UCSD-AML1 (cell line): Measurements from ENCODE around the gene SLC38A2.
"Not testable (repeated sequence)": the region's sequence is repeated elsewhere in the genome, so short reads cannot be mapped to it uniquely, and the experiment has no call there.

Experiments used
- DNase-seq: peaks from one replicate; lab custom pipeline; 2025; ENCODE audit not compliant: unreplicated experiment; lab: John Stamatoyannopoulos, UW

Gene SLC38A2

DNA sequence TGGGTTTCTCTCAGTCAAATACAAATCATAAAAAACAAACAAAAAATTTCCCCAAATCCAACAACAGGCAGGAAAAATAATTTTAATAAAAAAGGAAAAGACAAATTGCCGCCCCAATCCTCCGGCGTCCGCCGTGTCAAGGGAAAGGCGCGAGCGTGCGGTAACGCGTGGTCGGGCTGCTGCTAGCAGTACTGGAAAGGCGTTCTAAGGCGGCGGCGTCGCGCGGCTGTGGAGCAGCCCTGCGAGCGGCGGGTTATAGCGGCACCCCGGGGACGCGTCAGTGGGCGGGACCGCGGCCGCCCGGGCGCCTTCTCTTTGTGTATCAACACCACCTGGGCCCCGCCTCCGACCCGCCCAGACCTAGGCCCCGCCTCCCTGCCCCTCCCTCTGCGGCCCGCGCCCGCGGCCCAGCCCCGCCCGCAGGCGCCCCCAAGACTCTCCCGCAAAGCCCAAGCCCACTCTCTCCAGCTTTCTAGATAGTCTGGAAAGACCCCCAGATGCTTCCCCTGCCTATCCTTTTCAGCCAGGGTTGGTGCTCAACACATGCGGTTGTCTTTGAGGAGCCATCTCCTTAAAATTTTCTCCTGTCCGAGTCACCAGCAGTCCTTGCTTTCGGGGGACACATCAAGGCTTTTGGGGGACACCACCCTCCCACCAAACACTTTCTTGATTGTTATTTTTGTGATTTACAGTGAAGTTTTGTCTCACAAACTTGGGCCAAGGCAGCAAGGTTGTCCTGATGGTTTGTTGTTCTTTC lies at the start of gene SLC38A2:
SLC38A2 (minus strand) TSS at position 230 of the 757 bp plus-strand sequence. CDS start 1,480 bp downstream, outside the sequence.
- peak; percentile 96 for DNase-seq

DNA sequence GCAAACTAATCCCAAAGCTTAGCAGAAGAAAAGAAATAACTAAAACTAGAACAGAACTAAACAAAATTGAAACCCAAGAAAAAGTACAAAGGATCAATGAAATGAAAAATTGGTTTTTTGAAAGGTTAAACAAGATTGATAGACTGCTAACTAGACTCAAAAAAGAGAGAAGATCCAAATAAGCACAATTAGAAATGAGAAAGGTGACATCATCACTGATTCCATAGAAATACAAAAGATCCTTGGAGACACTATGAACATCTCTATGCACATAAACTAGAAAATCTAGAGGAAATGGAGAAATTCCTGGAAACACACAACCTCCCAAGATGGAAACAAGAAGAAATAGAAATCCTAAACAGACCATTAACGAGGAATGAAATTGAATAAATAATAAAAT lies 47.1 kb upstream of the SLC38A2 start:
- DNase-seq: no peak

DNA sequence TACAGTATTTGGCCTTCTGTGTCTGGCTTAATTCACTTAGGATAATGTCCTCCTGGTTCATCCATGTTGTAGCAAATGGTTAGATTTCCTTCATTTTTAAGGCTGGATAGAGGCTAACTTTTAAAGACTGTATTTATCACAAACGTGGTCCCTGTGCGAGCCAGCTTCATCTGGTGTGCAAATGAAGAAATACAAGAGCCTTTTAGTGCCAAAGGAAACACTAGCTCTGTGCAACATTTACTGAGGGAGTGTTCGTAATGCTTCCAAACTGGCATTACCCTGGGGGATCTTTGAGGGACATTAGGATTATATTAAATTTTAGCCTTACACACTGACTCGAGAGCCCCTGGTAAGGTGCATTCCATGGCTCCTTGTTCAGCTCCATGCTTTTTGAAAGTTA lies 43.0 kb upstream of the SLC38A2 start:
- DNase-seq: no peak

DNA sequence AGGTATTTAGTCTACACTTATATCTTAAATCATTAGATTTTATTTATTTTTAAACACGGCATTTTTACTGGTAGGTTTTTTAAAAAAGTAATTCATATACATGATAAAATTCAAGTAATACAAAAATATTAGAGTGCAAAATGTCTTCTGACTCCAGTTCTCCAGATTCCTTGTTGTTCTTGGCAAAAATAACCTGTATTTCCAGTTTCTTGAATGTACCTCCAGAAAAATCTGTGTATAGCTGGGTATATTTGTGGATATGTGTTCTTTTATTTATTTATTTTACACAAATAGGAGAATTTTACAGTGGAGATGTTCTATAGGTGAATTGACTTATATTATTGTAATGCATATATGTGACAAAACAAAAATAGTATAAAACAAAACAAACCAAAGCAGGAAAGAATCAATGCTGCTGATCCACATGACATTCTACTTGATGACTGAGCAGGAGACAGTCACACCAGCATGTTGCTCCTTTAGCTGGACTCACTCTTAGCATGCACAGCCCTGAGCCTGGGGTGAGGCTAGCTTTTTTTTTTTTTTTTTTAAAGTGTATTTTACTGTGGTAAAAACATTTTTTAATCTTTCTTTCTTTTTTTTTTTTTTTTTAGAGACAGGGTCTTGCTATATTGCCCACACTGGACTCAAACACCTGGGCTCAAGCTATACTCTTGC lies 42.2 kb upstream of the SLC38A2 start:
- DNase-seq: no peak

DNA sequence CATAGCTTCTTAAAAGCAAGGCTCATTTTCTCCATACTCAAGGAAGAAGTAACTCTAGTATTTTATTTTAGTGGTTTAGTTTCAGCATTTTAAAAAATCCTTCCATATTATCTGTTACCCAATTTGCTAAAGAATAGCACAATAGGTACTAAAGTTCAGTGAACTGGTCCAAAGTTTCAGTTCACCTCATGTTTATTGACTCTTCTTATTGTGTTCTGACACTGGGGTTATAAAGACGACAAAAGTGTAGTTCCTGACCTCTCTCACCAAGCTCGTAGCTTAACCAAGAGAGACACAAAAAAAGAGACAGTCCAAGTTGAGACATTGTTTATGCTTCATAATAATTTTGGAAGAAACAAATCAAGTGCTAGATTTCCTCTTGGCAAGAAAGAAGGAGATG lies 40.8 kb upstream of the SLC38A2 start:
- no peak for DNase-seq

DNA sequence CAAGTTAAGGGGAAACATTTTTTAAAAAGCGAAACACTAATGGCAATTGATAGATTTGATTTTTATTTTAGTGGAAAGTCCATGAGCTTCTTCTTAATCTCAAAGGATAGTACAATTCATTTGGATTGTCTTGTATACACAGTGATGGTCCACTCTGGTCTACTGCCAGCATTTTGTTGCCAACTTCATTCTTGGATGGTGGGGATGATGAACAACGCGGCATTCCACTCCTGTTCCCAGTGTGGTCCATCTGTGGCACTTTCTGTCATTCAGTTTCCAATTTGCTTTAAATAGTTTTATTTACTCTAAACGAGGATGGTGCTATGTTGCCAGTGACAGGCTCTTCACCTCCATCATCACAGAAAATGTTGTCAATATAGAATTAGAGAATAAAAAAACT lies 40.3 kb upstream of the SLC38A2 start:
- DNase-seq: no peak

DNA sequence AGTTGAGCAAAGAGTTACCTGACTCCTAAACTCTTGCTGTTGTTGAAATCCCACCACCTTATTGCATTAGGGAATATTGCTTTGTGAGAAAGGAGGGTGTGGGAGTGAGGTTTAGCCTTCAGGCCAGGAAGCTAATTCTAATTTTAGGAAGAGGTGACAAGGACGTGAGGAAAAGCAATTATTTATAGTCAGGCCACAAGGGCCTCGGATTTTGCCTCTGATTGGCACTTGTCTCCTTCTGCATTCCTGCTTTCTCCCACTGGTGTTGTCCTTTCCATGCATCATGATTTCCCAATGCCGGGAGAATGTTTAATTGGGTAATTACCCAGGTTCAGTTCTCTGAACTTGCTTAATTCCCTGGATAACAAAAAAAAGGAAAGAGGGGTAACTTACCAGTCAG lies 37.9 kb upstream of the SLC38A2 start:
- no peak for DNase-seq

DNA sequence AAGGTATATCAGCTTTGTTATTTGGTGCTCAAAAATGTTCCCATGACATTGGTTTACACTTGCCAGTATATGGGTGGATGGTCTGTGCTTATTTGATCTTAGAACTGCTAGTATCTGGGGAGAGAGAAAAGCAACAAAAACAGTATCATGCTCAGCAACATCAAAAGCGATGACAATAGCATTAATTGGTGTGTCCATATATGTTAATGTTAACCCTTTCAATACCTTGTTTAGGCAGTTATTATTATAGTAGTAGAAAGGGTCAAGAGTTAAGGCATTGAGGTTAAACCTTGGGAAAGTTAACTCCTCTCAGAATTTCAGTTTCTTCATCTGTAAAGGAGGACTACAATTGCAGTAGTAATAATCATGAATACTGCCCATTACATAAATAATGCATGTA lies 37.4 kb upstream of the SLC38A2 start:
- no peak for DNase-seq

DNA sequence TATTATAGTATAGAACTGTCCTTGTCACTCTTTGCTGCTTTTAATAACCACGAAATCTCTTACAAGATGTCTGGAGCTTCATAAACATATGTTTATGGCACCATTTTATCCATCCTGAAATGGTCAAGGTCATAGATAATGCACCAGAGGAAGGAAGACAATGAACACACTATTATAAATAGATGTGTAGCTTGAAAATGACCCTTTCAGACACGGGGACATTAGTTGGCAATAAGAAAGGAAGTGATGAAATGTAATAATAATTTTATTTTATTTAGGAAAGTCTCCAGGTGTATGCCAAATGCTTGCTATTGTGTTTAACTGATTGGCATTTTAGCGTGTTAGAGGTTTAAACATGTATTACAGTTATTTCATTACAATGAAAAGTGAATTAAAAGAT lies 36.8 kb upstream of the SLC38A2 start:
- DNase-seq: no peak

DNA sequence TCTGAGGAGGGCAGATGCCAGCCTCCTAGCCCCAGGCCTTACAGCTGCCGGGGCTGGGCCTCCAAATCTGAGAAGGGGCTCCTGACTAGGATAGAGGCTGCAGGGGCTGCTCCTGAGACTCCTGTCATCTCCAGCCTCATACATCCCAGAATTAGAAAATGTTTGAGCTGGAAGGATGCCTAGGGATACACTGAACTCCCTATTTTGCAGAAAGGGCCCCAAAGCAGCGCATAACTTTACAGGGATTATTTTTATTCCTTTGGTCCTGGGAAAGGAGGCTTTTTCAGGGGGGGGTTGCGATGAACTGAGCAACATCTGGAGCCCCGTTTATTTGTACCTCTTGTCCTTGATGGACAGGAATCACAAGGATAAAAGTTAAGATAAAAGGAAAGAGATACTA lies 35.9 kb upstream of the SLC38A2 start:
- no peak for DNase-seq

DNA sequence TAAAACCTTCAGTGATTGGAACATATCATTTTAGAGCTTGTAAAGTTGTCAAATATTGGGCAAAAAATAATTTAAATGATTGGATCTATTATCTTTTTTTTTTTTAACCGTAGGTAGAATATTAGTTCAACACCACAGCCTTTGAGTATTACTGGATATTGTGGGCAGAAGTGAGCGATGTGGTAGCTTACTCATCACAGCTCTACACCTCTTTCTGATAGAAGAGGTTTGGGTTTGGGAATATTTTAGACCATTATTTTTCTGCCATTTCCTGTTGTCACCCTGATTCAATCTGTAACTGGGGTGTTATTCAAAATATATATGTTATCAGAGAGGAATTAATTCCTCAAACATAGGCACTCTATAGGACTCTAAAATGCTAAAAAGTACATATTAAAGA lies 34.8 kb upstream of the SLC38A2 start:
- DNase-seq: no peak

DNA sequence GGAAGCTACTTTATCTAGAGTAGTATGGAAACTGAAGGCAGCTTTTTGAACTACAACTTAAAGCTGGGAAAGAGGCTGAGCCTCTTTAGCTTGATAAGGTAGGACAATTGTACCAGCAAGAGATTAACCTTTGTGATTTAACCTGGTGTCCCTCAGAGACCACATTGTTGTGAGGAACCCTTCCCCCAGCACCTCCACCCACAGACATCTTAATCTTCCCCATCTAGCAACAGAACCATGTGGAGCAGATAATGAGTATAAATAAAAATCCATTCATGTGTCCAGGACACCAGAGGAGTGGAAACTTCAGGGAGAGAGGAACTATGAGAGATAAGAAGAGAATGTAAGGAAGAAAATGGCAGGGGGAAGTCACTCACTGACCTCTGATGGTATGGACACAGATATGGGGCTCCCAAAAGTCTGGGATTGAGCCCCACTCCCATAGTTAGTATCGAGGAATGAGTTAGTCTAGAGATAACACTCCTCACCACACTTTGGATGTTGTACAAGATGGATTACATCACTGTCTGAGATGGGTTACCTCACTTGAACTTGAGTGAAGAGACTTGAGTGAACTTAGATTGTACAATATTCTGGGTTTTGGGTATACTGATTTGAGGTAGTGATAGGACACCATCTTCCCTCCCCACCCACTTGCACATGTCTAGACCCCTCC lies 33.9 kb upstream of the SLC38A2 start:
- DNase-seq: no peak

DNA sequence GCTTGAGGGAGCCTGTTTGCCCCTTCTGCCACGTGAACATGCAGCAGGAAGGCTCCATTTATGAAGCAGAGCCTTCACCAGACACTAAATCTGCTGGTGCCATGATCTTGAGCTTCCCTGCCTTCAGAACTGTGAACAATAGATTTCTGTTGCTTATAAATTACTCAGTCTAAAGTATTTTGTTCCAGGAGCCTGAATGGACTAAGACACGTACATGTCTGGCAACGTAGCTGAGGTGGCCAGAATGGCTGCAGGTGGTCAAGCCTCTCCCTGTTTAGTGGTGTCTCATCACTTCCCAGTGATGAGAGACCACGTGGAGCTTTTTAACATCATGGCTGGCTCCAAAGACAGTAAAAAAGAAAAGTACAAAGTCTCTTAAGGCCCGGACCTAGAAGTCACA lies 32.2 kb upstream of the SLC38A2 start:
- DNase-seq: no peak

DNA sequence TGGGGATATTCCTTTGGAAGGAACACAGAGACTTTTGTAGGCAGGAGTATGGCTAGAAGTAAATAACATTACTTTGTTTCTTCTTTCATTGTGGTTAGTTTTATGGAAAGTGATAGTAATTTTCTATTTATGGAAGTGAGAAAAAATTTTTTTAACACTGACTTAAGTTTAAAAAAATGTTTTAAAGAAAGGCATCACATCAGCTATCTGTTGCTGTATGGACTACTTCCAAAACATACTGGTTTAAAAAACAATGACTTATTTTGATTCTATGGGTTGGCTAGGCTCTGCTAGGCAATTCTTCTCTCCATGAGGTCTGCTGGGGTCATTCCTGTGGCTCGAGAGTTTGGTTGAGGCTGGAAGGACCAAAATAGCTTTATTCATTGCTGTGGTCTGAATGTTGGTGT lies 31.7 kb upstream of the SLC38A2 start:
- no peak for DNase-seq

DNA sequence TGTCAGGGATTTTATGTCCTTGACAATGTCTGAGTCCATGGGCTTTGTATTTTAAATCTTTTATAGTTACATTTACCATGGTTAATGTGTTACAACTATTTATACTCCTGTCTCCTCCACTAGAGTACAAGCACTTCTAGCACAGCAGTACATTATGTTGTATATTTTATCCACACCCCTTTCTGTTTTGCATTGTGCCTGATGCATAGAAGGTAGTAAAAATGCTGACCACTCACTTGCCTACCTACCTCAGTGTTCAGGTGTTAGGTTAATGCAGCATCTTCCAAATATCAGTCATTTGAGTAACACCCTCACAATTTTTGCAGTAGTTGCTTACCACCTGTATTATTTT lies 31.1 kb upstream of the SLC38A2 start:
- no peak for DNase-seq

DNA sequence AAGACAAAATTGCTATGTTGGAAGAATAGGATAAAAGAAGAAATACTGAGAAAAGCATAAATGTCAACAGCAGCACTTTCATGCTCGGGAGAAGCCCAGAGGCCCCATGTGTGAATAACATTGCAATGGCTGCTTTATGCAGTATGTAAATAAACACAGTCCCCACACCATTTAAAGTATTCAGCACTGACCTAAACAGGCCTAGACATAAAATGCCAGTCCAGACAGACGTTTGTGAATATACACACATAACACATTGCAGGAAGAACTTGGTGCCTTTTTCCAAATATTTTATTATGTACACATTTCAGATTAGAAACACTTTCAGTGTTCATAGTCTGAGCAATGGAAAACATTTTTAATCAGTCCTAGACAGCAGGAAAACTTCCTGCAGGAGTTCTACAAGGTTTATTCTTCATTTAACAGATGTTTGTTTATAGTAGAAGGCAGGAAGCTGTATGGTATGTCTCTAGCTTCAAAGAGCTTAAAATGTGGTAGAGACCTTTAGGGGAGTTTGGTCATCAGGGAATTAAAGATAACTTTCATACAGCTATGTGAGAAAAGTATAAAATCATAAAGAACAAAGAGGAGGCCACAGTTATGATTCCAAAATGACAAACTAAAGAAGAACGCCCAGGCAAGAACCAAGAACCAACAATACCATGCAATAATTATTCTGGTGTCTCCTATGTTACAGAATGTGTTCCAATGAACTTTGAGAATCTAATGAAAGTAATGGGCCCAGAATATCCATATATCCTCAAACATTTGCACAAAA lies 30.6 kb upstream of the SLC38A2 start:
- no peak for DNase-seq

DNA sequence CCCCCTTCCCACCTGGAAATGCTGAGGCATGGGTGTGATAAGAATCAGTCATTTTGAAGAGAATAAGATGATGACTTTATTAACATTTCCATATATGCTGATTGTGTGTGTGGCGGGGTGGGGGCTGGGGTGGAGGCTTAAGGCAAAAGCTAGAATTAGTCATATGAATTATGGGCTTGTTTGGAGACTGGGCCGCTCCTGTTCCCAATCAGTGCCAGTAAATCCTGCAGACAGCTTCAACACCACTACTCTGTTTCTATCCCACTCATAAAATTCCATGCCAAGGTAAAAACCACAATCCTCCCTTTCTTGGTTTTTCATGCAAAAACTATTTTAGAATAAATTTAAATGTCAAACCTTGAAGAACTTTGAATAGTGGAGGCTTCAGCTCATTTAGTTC lies 29.9 kb upstream of the SLC38A2 start:
- DNase-seq: no peak

DNA sequence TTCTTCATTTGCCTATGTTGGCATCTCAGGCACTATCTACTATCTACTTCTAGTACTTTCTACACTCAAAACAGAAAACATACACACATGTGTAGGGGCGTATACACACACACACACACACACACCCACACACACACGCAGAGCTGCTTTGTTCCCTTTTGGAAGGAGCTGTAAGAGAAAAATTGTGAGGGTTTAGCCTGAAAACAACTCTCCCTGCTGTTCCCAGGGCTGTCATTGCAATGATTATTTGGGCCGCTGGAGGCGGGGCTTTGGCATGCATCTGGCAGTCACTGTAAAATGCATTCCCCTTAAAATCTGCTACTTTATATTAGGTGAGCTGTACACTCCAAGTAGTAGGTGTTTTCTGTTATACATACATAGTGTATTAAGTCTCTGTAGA lies 29.1 kb upstream of the SLC38A2 start:
- DNase-seq: peak; percentile 16

DNA sequence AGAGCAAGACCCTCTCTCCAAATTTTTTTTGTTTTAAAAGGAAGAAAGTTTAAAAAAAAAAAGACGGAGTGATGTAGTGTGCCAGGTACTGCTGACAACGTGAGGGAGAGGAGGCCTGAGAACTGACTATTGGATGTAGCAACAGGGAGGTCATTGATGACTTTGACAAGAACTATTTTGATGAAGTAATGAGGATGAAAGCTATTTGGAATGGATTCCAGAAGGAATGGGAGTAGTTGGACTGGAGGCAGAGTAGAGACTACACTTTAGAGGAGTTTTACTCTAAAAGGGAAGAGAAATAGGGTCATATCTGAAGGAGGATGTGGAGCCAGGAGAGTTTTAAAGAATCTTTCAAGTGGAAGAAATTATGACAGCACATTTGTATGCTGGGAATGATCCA lies 27.8 kb upstream of the SLC38A2 start:
- no peak for DNase-seq

DNA sequence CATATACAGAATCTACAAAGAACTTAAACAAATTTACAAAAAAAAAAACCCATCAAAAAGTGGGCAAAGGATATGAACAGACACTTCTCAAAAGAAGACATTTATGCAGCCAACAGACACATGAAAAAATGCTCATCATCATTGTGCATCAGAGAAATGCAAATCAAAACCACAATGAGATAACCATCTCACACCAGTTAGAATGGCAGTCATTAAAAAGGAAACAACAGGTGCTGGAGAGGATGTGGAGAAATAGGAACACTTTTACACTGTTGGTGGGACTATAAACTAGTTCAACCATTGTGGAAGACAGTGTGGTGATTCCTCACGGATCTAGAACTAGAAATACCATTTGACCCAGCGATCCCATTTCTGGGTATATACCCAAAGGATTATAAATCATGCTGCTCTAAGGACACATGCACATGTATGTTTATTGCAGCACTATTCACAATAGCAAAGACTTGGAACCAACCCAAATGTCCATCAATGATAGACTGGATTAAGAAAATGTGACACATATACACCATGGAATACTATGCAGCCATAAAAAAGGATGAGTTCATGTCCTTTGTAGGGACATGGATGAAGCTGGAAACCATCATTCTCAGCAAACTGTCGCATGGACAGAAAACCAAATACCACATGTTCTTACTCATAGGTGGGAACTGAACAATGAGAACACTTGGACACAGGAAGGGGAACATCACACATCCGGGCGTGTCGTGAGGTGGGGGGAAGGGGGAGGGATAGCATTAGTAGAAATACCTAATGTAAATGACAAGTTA lies 27.1 kb upstream of the SLC38A2 start:
- DNase-seq: not testable (repeated sequence)

DNA sequence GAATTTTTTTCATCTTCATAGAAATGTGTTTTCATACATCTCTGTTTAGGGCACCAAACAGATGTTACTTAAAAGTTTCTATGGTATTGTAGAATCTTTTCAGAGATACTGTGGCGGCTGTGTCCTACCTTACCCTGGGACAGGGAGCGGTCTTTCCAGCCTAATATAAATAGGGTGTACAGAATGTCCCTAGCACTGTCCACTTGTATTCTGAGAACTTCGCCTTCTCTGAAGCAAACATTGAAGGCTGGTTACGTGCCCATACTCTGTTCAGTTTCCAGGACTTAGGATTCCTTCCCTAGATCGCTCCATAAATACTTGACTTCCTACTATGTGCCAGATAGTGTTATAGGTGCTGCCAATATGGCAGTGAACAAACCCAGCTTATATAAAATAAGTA lies 24.3 kb upstream of the SLC38A2 start:
- no peak for DNase-seq
